Right lobe of liver (tissue), 6 donors: ENCODE results near the gene P2RY12. TPM values are rescaled to one million over a fixed set of nuclear protein-coding genes. Genes with fewer than 3 reads are reported as not detected.

Experiments used
- ATAC-seq, 4 donors: fragments of 200-7000 bp; cut with Tn5 transposase; one replicate each; pipeline ENCODE4 v1.9.1; 2020; ENCODE audit warnings: mild to moderate bottlenecking in 4 of 4, moderate library complexity in 4 of 4
- DNase-seq, 3 donors: peaks; one replicate each; pipeline ENCODE4 v3.0.0-alpha.2; 2020
- H3K27ac ChIP-seq, 3 donors: fragments of 200-600 bp; one replicate each; pipeline ENCODE4 v1.8.0; 2022
- H3K27me3 ChIP-seq, 2 donors: fragments of 200-600 bp; one replicate each; pipeline ENCODE4 v1.8.0; 2022
- H3K36me3 ChIP-seq, 4 donors: fragments of 200-600 bp; sonication (generic) in 1 of 4; one replicate each; pipeline versions ENCODE4 v1.5.1 to v1.8.0; 2017 to 2022; ENCODE audit warnings: control low read depth in 1 of 4
- H3K4me1 ChIP-seq, 4 donors: fragments of 200-600 bp; sonication (generic) in 1 of 4; one replicate each; pipeline versions ENCODE4 v1.5.1 to v1.8.0; 2017 to 2022; ENCODE audit warnings: control low read depth in 1 of 4
- H3K4me3 ChIP-seq, 3 donors: fragments of 200-600 bp; one replicate each; pipeline ENCODE4 v1.8.0; 2022
- H3K9me3 ChIP-seq, 4 donors: fragments of 200-600 bp; sonication (generic) in 1 of 4; one replicate each; pipeline versions ENCODE4 v1.5.1 to v1.8.0; 2017 to 2022; ENCODE audit warnings: control low read depth in 1 of 4
- CTCF ChIP-seq, 4 donors: fragments of 200-600 bp in 3 of 4; fragments of 450-650 bp in 1 of 4; IDR thresholded peaks; one replicate each; pipeline versions ENCODE4 v1.5.1 to v1.8.0; 2016 to 2022; ENCODE audit warnings: antibody characterized with exemption in 4 of 4, mild to moderate bottlenecking in 2 of 4
- POLR2A ChIP-seq: fragments of 450-650 bp; IDR thresholded peaks from one replicate; pipeline ENCODE4 v1.6.1; 2017; ENCODE audit warnings: antibody characterized with exemption, mild to moderate bottlenecking
- WGBS: methylation state at CpG from one replicate; pipeline ENCODE4 v1.1.6; 2018; ENCODE audit warnings: low coverage, low lambda C conversion rate; ENCODE audit not compliant: insufficient coverage; ENCODE audit errors: missing lambda C conversion rate; 5-methylcytosine and 5-hydroxymethylcytosine counted together
- intact Hi-C, 2 donors: fragments of 100-400 bp; cut with DNase I; formaldehyde crosslinking; loops; one replicate each; pipeline versions ENCODE4 v1.11.2 to v1.14.1; 2022
- total RNA-seq, 6 experiments: library from RNA; depleted of rRNA in 2 of 6; stranded (reverse); fragments of >200 nt in 2 of 6; fragmentation: NEBNext Ultra II Directional in 3 of 6; extraction: Animal tissue kit (Norgen Biotek cat#: 25700) in 3 of 6; gene quantifications; one replicate each; pipeline versions ENCODE4 v1.1.0 to v1.2.4, GENCODE V29; 2016 to 2023
- donor health status: DM: no; HTN: yes; CAD: no.
- donor health status: DM: no; HTN: no; CAD: no.
- donor health status: DM: no; HTN: no; CAD: no.
- donor health status: DM: no; HTN: yes; CAD: no.
- donor health status: DM: no; HTN: yes; CAD: no.

Gene P2RY12
- total RNA-seq, 6 experiments from 2014 or later, result 0.42 to 1.8 (median 1.2) TPM

- H3K36me3 ChIP-seq, result no peaks in the 10 kb centered on the region
- H3K27ac ChIP-seq, result peak overlapping the region in 1 of 3 donors; percentile 10
- DNase-seq (no peak), ATAC-seq (peak in 2 of 4 donors; percentile 36 to 39)
- no peaks in the 10 kb centered on the region for H3K4me1 ChIP-seq
- peak overlapping the region in 2 of 3 donors; percentile 7 to 35 for H3K4me3 ChIP-seq
- no peaks in the 10 kb centered on the region for H3K9me3 ChIP-seq
- intact Hi-C loops, result no loop called here
- WGBS, result 40% methylated on average over 10 of the region's 10 CpGs
- no peaks in the 10 kb centered on the region for H3K27me3 ChIP-seq
- TF ChIP-seq POLR2A (no peak), CTCF (IDR thresholded peaks at IDR 0.05) (no peak)
Observed at GRCh38 chr3:151328298-151328995, 56.1 kb downstream of the P2RY12 start.

GRCh38 chr3:151327571-151328198, 56.9 kb downstream of the P2RY12 start:
- Histone ChIP-seq H3K27ac (no peak overlapping the region), H3K4me3 (peak overlapping the region in 2 of 3 donors; percentile 7 to 9)
- no peak for DNase-seq

GRCh38 chr3:151322511-151322910, 62.0 kb downstream of the P2RY12 start:
- 50% methylated on average over 1 of the region's 1 CpG for WGBS
- peak; percentile 26 to 60 (median 43) for ATAC-seq
- no peak for DNase-seq
- no peak for TF ChIP-seq POLR2A
- TF ChIP-seq CTCF (IDR thresholded peaks at IDR 0.05), result no peak
- Histone ChIP-seq H3K27ac (no peak overlapping the region), H3K4me3 (no peak overlapping the region), H3K9me3 (no peaks in the 10 kb centered on the region), H3K36me3 (no peaks in the 10 kb centered on the region), H3K4me1 (no peaks in the 10 kb centered on the region), H3K27me3 (no peaks in the 10 kb centered on the region)
- intact Hi-C loops, result no loop called here

More at GRCh38 chr3:151327571-151328198, 56.9 kb downstream of the P2RY12 start:
- Histone ChIP-seq H3K9me3 (no peaks in the 10 kb centered on the region), H3K36me3 (no peaks in the 10 kb centered on the region), H3K27me3 (no peaks in the 10 kb centered on the region), H3K4me1 (no peaks in the 10 kb centered on the region)
- 3% methylated on average over 3 of the region's 3 CpGs for whole genome bisulfite sequencing
- TF ChIP-seq CTCF (IDR thresholded peaks at IDR 0.05) (peak; percentile 31 to 70 (median 68)), POLR2A (no peak)
- ATAC-seq, result peak; percentile 38 to 54 (median 45)
- intact Hi-C loops, result no loop called here

GRCh38 chr3:151321526-151321925, 63.0 kb downstream of the P2RY12 start:
- intact Hi-C loops, result no loop called here
- 48% methylated on average over 1 of the region's 1 CpG for WGBS
- Histone ChIP-seq H3K4me3 (no peak overlapping the region), H3K36me3 (no peaks in the 10 kb centered on the region), H3K9me3 (no peaks in the 10 kb centered on the region), H3K4me1 (no peaks in the 10 kb centered on the region), H3K27me3 (no peaks in the 10 kb centered on the region), H3K27ac (no peak overlapping the region)
- no peak for ATAC-seq
- TF ChIP-seq CTCF (IDR thresholded peaks at IDR 0.05), result no peak
- TF ChIP-seq POLR2A, result no peak
- DNase-seq, result no peak
